ENCODE results near the gene P2RY12. TPM values are rescaled to one million over a fixed set of nuclear protein-coding genes. Genes with fewer than 3 reads are reported as not detected.

P2RY12 gene
- total RNA-seq, 6 donors from 2014 or later = 0.22 to 3.9 (median 2.8) TPM; not detected in 1

DNA sequence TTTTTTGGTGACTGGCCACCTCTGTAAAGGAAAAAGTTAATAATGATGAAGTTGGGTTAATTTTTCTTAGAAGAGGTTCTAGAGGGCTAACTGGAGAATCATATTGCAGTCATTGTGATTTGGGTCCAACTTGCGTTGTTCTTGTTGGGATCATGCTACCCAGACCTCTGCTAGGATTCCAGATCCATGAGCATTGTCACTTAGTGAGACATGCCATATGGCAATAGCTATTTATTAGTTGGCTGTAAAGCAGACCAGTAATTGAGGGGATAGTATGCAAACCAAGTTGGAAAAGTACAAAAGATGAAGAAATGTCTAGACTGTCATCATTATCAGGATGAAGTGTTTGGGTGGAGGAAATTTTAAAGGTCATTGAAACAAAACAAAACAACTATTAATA, 30.7 kb upstream of the P2RY12 start:
- Histone ChIP-seq H3K27ac (no peak overlapping the region), H3K27me3 (no peaks in the 10 kb centered on the region), H3K4me1 (no peaks in the 10 kb centered on the region), H3K4me3 (no peak overlapping the region), H3K36me3 (no peaks in the 10 kb centered on the region), H3K9me3 (no peaks in the 10 kb centered on the region)
- 29 to 68% methylated on average over 1 of the region's 1 CpG for WGBS, 2 donors
- TF ChIP-seq, protein P1, sequence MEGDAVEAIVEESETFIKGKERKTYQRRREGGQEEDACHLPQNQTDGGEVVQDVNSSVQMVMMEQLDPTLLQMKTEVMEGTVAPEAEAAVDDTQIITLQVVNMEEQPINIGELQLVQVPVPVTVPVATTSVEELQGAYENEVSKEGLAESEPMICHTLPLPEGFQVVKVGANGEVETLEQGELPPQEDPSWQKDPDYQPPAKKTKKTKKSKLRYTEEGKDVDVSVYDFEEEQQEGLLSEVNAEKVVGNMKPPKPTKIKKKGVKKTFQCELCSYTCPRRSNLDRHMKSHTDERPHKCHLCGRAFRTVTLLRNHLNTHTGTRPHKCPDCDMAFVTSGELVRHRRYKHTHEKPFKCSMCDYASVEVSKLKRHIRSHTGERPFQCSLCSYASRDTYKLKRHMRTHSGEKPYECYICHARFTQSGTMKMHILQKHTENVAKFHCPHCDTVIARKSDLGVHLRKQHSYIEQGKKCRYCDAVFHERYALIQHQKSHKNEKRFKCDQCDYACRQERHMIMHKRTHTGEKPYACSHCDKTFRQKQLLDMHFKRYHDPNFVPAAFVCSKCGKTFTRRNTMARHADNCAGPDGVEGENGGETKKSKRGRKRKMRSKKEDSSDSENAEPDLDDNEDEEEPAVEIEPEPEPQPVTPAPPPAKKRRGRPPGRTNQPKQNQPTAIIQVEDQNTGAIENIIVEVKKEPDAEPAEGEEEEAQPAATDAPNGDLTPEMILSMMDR (IDR thresholded peaks at IDR 0.05) = no peak
- no peak for TF ChIP-seq POLR2A (IDR thresholded peaks at IDR 0.05)
- no peak for TF ChIP-seq POLR2AphosphoS5 (IDR thresholded peaks at IDR 0.05)
- TF ChIP-seq EP300 (IDR thresholded peaks at IDR 0.05) = no peak
- ATAC-seq (ENCODE audit: low FRiP score in 2 of 2) (peak in 1 of 2 donors; percentile 92), DNase-seq (no peak)

DNA sequence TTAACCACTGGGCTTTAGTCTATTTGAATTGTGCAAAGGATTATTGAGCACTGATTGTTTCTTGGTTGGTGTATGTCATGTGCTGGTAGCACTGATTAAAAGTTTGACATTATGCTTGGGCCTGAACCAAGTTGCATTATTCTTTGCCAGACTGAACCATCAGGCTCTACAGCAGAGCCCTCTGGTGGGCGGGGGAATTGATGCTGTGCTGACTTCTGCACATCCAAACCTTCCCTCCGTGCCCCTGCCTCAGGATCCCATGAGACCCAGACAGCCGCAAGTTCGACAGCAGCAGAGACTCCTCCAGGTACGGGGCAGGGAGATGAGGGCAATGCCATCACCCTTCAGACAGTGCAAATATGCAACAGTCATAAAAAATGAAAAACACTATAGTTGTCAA, 28.4 kb upstream of the P2RY12 start:
- Histone ChIP-seq H3K4me3 (no peak overlapping the region), H3K36me3 (no peaks in the 10 kb centered on the region), H3K9me3 (no peaks in the 10 kb centered on the region), H3K27ac (no peak overlapping the region), H3K27me3 (no peaks in the 10 kb centered on the region), H3K4me1 (no peaks in the 10 kb centered on the region)
- TF ChIP-seq EP300 (IDR thresholded peaks at IDR 0.05) = no peak
- no peak for TF ChIP-seq POLR2AphosphoS5 (IDR thresholded peaks at IDR 0.05)
- TF ChIP-seq, protein P1 (IDR thresholded peaks at IDR 0.05) = no peak
- no peak for TF ChIP-seq POLR2A (IDR thresholded peaks at IDR 0.05)
- ATAC-seq (ENCODE audit: low FRiP score in 2 of 2) (no peak), DNase-seq (no peak)
- 77 to 82% methylated on average over 3 to 5 of the region's 5 CpGs for WGBS, 2 donors

DNA sequence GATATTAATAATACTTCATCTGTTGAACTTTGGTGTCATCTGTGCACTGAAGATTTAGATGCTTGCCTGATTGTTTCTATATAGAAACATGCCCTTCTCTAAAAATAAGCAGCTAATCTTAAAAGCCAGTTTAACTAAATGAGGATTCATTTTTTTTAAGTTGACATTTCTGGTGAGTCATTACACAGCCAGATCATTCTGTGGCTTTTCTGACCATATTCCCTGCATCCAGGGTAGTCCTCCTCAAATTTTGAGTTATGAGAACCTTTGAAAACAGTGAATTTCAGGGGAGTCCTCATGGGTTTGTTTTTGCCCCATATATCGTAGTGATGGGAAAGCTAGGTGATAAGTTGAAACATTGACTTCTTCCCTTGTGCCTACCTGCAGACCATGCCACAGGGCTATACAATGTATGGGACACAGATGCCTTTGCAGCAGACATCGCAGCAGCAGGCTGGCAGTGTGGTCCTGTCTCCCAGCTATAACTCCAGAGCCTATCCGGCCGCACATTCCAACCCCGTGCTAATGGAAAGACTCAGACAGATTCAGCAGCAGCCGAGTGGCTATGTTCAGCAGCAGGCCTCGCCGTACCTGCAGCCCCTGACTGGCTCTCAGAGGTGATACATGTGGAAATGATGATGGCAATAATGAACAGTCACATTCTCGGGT, 26.5 kb upstream of the P2RY12 start:
- DNase-seq (peak in 1 of 2 donors; percentile 24), ATAC-seq (ENCODE audit: low FRiP score in 2 of 2) (no peak)
- TF ChIP-seq POLR2AphosphoS5 (IDR thresholded peaks at IDR 0.05) (no peak), EP300 (IDR thresholded peaks at IDR 0.05) (no peak), POLR2A (IDR thresholded peaks at IDR 0.05) (no peak)
- TF ChIP-seq, protein P1 (IDR thresholded peaks at IDR 0.05) = no peak
- H3K4me3 ChIP-seq = no peak overlapping the region
- no peaks in the 10 kb centered on the region for H3K9me3 ChIP-seq
- no peaks in the 10 kb centered on the region for H3K27me3 ChIP-seq
- H3K27ac ChIP-seq = no peak overlapping the region
- H3K36me3 ChIP-seq = no peaks in the 10 kb centered on the region
- WGBS, 2 donors = 86 to 87% methylated on average over 9 of the region's 9 CpGs
- no peaks in the 10 kb centered on the region for H3K4me1 ChIP-seq

DNA sequence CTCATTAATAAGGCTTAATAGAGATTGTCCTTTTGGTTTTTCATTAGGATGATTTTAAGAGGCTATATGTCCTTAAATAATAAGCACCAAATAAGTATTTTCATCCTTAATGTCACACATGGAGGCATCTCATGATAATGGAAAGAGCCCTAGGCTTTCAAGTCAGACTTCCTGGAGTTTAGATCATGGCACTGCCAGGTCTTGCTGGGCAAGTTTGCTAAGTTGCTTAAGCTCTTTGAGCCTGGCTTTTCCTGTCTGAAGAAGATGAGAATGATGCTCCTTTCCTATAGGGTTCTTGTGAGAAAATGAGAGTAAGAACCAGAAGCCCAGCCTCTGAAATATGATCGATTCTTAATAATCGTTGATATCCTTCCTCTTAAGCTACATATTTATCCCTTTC, 23.4 kb upstream of the P2RY12 start:
- no peak overlapping the region for H3K27ac ChIP-seq
- no peaks in the 10 kb centered on the region for H3K36me3 ChIP-seq
- no peaks in the 10 kb centered on the region for H3K4me1 ChIP-seq
- no peaks in the 10 kb centered on the region for H3K27me3 ChIP-seq
- no peak overlapping the region for H3K4me3 ChIP-seq
- no peak for TF ChIP-seq POLR2A (IDR thresholded peaks at IDR 0.05)
- TF ChIP-seq POLR2AphosphoS5 (IDR thresholded peaks at IDR 0.05) = no peak
- TF ChIP-seq EP300 (IDR thresholded peaks at IDR 0.05) = no peak
- TF ChIP-seq, protein P1 (IDR thresholded peaks at IDR 0.05) = no peak
- no peaks in the 10 kb centered on the region for H3K9me3 ChIP-seq
- DNase-seq (no peak), ATAC-seq (ENCODE audit: low FRiP score in 2 of 2) (no peak)
- WGBS, 2 donors = 85 to 91% methylated on average over 2 of the region's 2 CpGs

DNA sequence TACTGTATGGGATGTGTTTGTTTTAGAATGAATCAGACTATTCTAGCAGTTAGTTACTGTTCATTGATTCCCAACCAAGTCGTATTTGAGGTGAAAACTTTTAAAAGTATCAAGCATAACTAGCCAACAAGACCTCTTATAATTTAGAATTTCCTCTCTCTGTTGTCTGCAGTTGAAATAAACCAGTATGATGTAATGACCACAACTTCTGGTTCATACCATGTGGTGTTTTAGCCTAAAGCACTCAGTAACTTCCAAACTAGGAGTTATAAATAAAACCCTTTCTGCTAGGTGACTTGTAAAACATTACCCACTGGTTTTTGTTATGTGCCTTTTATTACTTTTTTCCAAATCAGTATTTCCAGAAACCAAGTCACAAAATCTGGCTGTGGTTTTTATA, 19.8 kb upstream of the P2RY12 start:
- Histone ChIP-seq H3K4me1 (no peaks in the 10 kb centered on the region), H3K27me3 (no peaks in the 10 kb centered on the region), H3K27ac (no peak overlapping the region), H3K36me3 (no peaks in the 10 kb centered on the region), H3K9me3 (no peaks in the 10 kb centered on the region), H3K4me3 (no peak overlapping the region)
- peak in 1 of 2 donors; percentile 65 for ATAC-seq (ENCODE audit: low FRiP score in 2 of 2)
- WGBS, 2 donors = 37 to 67% methylated on average over 1 of the region's 1 CpG
- DNase-seq = no peak
- TF ChIP-seq, protein P1 (IDR thresholded peaks at IDR 0.05) = no peak
- TF ChIP-seq POLR2A (IDR thresholded peaks at IDR 0.05) = no peak
